HFF-Myc (cell line): Measurements from ENCODE around the gene APOL1.

ENCODE experiments used
- DNase-seq: peaks from one replicate; pipeline ENCODE4 v3.0.0-alpha.2; 2011; ENCODE audit warnings: low read depth; ENCODE audit errors: extremely low read depth
- H3K4me3 ChIP-seq: replicated peaks from 2 replicates; pipeline ENCODE4 v1.5.1; 2011; ENCODE audit warnings: low read depth, mild to moderate bottlenecking, control low read depth, low read length
- CTCF ChIP-seq: IDR thresholded peaks from 2 replicates; pipeline ENCODE4 v1.5.1; 2012; ENCODE audit warnings: mild to moderate bottlenecking, low read depth, low read length, control low read depth; ENCODE audit errors: missing control alignments

APOL1 gene

GRCh38 chr22:36293606-36294292, 40.8 kb downstream of the APOL1 start:
- no peak for TF ChIP-seq CTCF
- H3K4me3 ChIP-seq: no peak overlapping the region
- DNase-seq: no peak

- no peak overlapping the region for H3K4me3 ChIP-seq
- TF ChIP-seq CTCF: no peak
- no peak for DNase-seq
Measured at GRCh38 chr22:36294293-36294620, 41.3 kb downstream of the APOL1 start.

- DNase-seq: no peak
- TF ChIP-seq CTCF: no peak
- no peak overlapping the region for H3K4me3 ChIP-seq
Measured at GRCh38 chr22:36294801-36295200, 41.9 kb downstream of the APOL1 start.

- DNase-seq: no peak
- no peak overlapping the region for H3K4me3 ChIP-seq
- TF ChIP-seq CTCF: no peak
Measured at GRCh38 chr22:36295247-36295646, 42.3 kb downstream of the APOL1 start.

GRCh38 chr22:36296690-36297089, 43.8 kb downstream of the APOL1 start:
- DNase-seq: no peak
- no peak for TF ChIP-seq CTCF
- H3K4me3 ChIP-seq: no peak overlapping the region

GRCh38 chr22:36297568-36297967, 44.6 kb downstream of the APOL1 start:
- H3K4me3 ChIP-seq: no peak overlapping the region
- no peak for TF ChIP-seq CTCF
- DNase-seq: no peak

- H3K4me3 ChIP-seq: no peak overlapping the region
- no peak for DNase-seq
- no peak for TF ChIP-seq CTCF
Measured at GRCh38 chr22:36298118-36298517, 45.2 kb downstream of the APOL1 start.
